Activated CD4-positive, alpha-beta T cell treated with anti-CD3 and anti-CD28 coated beads for 24 hours (primary cell): ENCODE data around the gene UGT1A7.

ENCODE experiments used
- DNase-seq, 2 donors: peaks; one replicate each; pipeline ENCODE4 v3.0.0-alpha.2; 2020; ENCODE audit warnings: low read depth in 2 of 2

UGT1A7 gene

GRCh38 chr2:233817361-233817911, 135.7 kb downstream of the UGT1A7 start:
- no peak for DNase-seq

GRCh38 chr2:233817995-233818638, 136.4 kb downstream of the UGT1A7 start:
- no peak for DNase-seq

GRCh38 chr2:233818639-233819621, 137.2 kb downstream of the UGT1A7 start:
- DNase-seq = no peak

- DNase-seq = no peak
These were observed 138.4 kb downstream of the UGT1A7 start for GRCh38 chr2:233819884-233820773.

- DNase-seq = no peak
These were observed 139.0 kb downstream of the UGT1A7 start for GRCh38 chr2:233820774-233821105.

- DNase-seq = no peak
These were observed 139.5 kb downstream of the UGT1A7 start for GRCh38 chr2:233821196-233821595.

- no peak for DNase-seq
These were observed 140.0 kb downstream of the UGT1A7 start for GRCh38 chr2:233821709-233822100.

GRCh38 chr2:233822101-233822771, 140.5 kb downstream of the UGT1A7 start:
- DNase-seq = no peak
